Measurements from ENCODE around the gene CMTM3. TPM values are rescaled to one million over a fixed set of nuclear protein-coding genes. Genes with fewer than 3 reads are reported as not detected.
"Not testable (repeated sequence)": the region's sequence is repeated elsewhere in the genome, so short reads cannot be mapped to it uniquely, and the experiment has no call there.

CMTM3 gene
- total RNA-seq, 1 donor from 2014 or later = 135 TPM

DNA sequence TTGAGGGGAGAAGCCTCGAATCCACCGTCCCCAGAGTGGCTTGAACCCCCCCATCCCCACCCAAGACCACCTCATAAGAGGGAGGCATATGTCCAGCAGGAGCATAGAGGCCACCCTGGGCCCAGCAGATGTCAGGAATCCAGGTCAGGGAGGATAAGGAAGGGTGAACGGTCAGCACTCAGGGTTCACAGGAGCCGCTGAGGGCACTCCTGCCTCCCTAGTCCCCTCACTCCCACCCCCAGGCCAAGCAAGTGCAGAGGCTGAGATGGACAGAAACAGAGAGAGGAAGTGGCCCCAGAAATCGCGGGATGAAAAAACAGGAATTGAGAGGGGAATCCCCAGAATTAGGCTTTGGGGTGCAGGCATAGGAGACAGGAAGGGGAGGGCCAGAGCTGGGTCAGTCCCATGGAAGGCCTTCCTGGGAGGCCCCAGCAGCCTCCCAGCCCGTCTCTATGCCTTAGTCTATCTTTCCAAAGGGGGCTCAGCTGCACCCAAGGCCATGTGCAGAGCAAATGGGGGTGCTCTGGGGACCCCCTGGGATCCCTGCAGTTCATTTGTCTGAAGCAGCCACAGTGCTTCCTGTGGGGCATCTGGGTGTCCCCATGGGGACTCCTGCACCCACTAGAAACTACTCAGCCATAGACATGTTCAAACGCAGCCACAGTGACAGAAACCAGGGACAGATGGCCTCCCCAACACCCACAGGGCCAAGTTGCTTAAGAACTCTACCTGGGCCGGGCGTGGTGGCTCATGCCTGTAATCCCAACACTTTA lies 1.7 kb downstream of the CMTM3 start:
- intact Hi-C loops (cut with micrococcal nuclease) = loop anchor here (2.0 to 5.0 kb wide), 5 partner anchors 43 to 267 kb away; partner anchors contain the start of genes CMTM4, DYNC1LI2 and NAE1

DNA sequence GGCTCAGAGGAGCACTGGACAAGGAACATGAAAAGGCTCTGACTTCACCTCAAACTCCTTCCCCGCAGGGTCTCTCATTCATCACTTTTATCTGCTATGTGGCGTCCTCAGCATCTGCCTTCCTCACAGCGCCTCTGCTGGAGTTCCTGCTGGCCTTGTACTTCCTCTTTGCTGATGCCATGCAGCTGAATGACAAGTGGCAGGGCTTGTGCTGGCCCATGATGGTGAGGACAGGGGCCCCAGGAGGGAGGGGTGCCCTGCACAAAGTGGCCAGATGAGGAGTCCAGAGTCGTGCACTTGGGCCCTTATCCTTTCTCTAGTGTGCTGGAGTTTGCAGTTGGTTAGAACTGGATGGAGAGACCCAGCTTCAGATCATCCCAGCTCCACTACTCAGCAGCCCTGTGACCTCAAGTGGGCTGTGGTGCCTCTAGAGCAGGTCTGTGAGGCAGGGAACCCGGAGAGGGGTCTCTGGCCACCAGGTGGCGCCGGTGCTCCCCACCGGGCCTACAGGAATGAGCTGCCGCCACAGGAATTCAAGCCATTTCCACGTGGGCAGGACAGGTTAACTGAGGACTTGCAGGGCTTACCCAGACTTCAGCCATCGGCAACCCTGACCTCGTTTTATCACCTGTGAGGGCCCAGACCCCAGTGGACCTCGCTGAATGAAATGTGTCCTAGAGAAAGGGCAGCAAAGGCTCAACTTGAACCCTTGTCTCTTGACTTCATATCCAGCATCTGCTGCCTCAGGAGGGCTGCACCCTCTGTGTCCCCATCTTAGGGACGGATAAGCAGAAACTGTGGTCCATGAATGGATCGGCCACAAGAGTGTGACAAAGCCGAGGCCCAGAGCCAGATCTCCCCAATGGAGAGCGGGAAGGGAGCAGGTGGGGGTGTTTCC lies 4.0 kb downstream of the CMTM3 start:
- intact Hi-C loops (cut with micrococcal nuclease) = loop anchor here (1.0 to 5.0 kb wide), 6 partner anchors 43 to 259 kb away; partner anchors contain the start of genes CKLF and DYNC1LI2

DNA sequence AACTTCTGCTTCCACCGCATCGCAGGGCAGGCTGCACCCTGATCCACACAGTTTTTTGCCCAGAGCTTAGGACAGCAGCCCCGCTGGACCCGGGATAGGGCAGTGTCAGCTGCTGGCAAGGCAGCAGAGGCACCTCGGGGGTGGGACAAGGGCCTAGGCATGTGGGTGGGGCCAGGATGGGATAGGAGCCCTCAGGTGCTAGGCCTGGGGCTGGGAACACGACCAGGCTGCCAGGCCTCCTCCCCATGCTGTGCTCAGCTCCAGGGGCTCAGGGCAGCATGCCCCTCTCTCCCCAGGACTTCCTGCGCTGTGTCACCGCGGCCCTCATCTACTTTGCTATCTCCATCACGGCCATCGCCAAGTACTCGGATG lies 4.6 kb downstream of the CMTM3 start:
- intact Hi-C loops (cut with micrococcal nuclease) = loop anchor here (5.0 kb wide), 1 partner anchor 143 kb away; the partner anchor contains the start of gene DYNC1LI2

DNA sequence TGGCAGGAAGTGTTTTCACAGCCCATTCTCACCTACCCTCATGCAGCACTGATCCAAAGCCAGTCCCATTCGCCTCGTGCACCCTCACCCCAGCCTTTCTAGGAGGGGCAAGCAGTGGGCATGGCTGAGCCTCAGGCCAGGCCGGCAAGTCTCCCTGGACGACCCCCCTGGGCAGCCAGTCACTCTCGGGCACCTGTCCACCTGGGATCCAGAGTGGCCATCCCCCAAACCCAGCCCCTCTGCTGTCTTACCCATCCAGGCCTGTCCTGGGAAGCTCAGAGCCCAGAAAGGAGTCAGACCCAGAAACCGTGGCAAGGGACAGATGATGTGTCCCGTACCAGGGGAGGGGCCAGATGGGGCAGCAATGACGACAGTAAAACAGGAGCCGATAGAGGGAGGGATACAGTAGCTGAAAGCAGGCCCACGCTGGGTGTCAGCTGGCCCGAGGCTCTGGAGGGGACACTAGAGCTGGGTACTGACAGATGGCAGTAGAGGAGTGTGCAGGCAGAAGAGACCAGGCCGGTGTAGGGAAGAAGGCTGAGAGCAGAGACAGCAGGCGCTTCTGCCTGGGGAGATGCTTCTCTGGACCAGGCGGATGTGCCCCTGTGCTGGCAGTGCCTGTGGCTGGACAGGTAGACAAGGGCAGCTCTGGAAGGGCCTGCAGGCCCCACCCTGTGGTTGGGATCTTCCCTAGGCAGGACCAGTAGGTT lies 5.8 kb downstream of the CMTM3 start:
- intact Hi-C loops (cut with micrococcal nuclease) = no loop called here

DNA sequence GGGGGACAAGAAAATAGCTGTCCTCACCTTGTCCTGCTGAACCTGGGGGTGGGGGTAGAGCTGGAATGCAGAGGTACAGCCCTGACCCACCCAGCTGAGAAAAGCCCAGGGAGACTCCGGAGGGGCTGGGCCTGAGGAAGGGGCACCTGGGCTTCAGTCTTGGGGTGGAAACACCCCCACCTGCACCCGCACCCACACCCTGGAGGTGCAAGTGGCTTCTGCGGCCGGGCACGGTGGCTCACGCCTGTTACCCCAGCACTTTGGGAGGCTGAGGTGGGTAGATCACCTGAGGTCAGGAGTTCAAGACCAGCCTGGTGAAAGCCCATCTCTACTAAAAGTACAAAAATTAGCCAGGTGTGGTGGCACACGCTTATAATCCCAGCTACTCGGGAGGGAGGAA lies 7.4 kb downstream of the CMTM3 start:
- intact Hi-C loops (cut with micrococcal nuclease) = not testable (repeated sequence)

- intact Hi-C loops (cut with micrococcal nuclease) = no loop called here
Observed at GRCh38 chr16:66612422-66612821, 7.9 kb downstream of the CMTM3 start.

- intact Hi-C loops (cut with micrococcal nuclease) = no loop called here
Observed at GRCh38 chr16:66614161-66614802, 9.8 kb downstream of the CMTM3 start.

DNA sequence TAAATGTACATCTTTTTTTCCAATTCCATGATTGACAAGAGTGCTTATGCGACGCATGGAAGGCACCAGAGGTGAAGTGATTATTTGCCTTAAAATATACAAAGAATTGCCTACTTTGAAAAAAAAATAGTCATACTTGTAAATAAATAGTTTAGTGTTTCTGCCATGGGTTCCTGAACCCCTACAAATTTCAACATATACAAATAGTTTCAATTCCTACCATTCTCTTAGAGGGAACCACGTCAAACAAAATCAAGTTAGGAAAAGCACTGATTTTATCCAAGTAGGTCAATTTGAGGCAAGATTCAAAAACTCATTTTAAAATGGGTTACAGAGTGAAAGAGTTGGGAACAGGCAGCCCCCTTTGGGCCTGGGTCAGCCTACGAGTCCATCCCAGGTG lies 11.7 kb downstream of the CMTM3 start:
- intact Hi-C loops (cut with micrococcal nuclease) = no loop called here

DNA sequence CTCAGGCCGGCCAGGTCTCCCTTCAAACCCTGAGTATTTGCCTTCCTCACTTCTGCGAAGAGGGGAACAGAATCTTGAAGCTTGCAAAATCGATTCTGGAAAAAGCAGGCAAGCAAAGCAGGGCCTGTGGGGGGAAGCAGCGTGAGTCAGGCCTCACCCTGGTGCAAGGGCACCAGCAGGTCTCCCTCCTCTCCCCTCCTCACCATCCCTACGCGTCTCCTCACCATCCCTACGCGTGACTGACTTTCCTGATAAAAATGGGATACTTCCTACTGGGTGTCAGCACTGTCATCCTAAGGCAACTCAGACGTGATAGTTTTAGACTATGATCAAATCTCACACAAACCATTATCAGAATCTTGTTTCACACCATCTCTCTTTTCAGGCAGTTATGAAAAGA lies 12.1 kb downstream of the CMTM3 start:
- intact Hi-C loops (cut with micrococcal nuclease) = no loop called here

- intact Hi-C loops (cut with micrococcal nuclease) = no loop called here
Observed at GRCh38 chr16:66617010-66617434, 12.5 kb downstream of the CMTM3 start.

GRCh38 chr16:66617728-66618127 lies 13.2 kb downstream of the CMTM3 start:
- intact Hi-C loops (cut with micrococcal nuclease) = no loop called here

DNA sequence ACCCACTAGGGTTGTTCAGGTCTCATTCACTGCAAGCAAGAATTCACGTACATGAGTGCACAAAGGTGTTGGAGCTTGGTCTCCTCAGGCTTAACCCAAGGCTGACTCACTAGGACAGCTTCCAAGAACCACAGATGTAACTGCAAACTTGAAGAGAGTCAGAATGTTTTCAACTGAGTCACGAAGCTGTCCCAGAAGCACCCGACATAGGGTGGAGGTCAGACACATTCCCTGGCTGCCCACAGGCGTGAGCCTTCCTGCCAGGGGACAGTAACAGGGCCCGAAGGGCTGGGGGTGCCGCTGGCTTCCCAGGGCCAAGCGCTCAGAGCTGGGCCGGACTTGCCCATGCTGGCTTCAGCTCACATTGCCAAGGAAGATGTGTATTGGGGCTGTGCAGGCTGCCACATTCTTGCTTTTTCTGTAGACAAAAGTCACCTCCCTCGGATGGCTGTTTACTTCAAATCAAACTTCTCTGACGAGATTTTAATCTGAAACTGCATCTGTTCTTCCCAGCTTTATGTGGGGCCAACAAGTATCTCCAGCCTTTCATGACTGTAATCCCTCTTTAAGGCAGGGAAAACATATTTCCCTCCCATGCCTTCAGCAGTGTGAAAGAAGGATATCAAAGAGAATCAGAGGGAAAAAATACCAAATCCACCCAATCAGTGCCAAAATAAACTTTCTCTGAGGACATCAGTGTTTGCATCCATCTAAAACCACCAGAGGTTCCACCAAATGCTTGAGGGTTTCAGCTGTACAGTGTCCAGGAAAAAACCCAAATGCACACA lies 14.3 kb downstream of the CMTM3 start:
- intact Hi-C loops (cut with micrococcal nuclease) = no loop called here

DNA sequence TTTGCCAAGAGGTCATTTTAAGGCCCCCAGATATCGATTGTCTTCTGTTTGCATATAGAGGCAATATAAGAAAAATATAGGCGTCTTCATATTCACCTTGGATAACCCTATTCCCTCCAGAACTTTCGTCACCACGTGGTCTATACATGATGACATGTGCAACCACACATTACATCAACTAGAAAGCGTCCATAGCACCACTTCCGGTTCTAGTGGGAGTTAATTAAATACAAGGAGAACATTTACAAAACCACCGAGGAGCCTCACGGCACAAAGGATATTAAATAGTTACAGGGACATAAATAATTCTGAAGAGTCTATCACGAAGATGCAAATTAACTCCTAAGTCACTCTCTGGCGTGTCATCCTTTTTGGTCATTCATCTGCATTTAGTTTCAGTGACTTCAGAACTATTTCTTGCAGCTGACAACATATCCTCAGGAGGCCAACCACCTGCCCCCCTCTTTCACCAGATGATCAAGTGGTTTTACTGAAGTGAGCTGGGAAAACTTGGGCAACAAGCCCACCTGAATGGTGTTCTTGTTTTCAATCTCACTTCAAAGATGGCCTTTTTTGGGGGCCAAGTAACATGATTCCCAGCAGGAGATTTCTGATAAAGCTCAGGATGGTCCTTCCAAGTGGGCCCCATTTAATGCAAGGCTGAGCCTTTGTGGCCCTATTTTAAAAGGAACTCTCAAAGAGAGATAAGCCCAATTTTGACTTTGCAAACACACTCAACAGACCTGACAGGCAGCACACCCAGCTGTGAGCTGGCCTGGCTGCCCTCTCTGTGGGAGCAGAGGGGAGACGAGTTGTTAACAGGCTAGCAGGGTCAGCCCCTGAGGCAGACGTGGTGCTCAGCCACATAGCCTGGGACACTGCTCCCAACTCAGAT lies 15.3 kb downstream of the CMTM3 start:
- intact Hi-C loops (cut with micrococcal nuclease) = no loop called here

- intact Hi-C loops (cut with micrococcal nuclease) = no loop called here
Observed at GRCh38 chr16:66620429-66620795, 15.9 kb downstream of the CMTM3 start.

DNA sequence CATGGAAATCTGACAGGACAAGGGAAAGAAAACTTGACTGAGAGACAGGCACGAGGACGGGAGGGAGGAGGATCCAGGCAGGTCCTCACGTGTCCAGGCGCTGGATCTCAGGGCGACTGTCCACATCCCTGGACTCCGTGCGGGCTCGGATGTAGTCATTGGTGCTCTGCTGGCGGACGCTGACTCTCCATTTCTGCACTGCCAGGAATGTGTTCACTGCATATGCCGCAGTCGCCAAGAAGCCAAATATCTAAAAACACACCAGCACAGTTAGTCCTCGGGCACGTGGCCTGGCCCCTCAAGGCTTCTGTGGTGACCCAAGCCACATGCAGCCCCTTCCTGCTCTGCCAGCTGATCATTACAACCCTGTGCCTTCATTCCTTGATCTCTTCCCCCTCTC lies 17.5 kb downstream of the CMTM3 start:
- intact Hi-C loops (cut with micrococcal nuclease) = no loop called here

GRCh38 chr16:66622863-66623262 lies 18.4 kb downstream of the CMTM3 start:
- intact Hi-C loops (cut with micrococcal nuclease) = no loop called here

DNA sequence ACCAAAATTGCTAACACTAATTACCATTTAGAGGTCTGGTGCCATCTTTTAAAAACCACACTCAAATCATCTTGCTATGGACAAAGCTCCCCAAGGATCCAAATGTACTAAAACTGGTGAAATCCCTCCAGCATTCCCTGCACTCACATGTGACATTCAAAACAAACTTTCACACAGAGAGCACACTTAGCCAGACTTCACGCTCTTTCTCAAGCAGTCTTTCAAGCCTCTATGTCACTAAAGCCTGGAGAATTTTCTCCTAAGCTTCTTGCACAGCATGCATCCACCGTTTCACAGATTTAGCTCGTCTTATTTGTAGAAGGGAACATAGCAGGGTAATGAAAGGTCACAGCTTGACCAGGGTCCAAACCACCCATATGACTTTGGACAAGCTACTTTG lies 19.3 kb downstream of the CMTM3 start:
- intact Hi-C loops (cut with micrococcal nuclease) = no loop called here

DNA sequence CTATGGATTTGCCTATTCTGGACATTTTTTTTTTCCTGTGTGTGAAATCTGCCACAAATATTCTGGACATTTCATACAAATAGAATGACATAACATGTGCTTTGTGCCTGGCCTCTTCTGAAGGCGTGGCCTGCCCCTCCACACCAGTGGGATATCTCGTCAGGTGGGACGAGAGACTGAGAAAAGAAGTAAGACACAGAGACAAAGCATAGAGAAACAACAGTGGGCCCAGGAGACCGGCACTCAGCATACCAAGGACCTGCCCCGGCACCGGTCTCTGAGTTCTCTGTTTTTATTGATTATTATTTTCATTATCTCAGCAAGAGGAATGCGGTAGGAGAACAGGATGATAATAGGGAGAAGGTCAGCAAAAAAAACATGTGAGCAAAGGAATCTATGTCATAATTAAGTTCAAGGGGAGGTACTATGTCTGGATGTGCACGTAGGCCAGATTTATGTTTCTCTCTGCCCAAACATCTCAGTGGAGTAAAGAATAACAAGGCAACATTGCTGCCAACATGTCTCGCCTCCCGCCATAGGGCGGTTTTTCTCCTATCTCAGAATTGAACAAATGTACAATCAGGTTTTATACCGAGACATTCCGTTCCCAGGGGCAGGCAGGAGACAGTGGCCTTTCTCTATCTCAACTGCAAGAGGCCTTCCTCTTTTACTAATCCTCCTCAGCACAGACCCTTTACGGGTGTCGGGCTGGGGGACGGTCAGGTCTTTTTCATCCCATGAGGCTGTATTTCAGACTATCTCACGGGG lies 23.3 kb downstream of the CMTM3 start:
- intact Hi-C loops (cut with micrococcal nuclease) = not testable (repeated sequence)

DNA sequence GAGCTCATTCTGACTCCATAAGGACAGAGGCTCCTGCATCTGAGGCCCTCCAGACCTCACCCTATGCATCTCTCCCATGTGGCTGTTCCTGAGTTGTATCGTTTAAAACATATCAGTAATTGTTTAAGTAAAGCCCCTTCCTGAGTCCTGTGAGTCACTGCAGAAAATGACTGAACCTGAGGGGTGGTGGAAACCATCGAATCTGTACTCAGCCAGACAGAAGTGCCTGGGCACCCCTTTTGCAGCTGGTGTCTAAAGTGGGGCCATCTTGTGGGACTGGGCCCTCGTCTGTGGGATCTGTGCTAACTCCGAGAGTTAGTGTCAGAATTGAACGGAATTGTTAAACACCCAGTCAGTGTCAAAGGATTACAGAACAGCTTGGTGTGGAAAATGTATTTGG lies 25.4 kb downstream of the CMTM3 start:
- intact Hi-C loops (cut with micrococcal nuclease) = no loop called here

Data from T-helper 1 cell treated with Interleukin-12 subunit alpha and Interleukin-12 subunit beta and Interleukin-4 antibody, amounts not matched to agents 30 ng/mL and 1 ng/mL, for 36 hours (primary cell).